CD4-positive, alpha-beta T cell (primary cell): ENCODE results near the gene VWA1. TPM values are rescaled to one million over a fixed set of nuclear protein-coding genes. Genes with fewer than 3 reads are reported as not detected.

Source experiments
- ATAC-seq: fragments of 200-7000 bp; cut with Tn5 transposase; one replicate; pipeline ENCODE4 v1.10.0; 2022; ENCODE audit warnings: mild to moderate bottlenecking; ENCODE audit not compliant: poor library complexity
- CTCF ChIA-PET: fragments of 350-600 bp; sonication (Branson Sonifier 250); formaldehyde crosslinking; loops from one replicate; lab custom pipeline; 2021; ENCODE audit warnings: antibody characterized with exemption, inconsistent platforms; lab: Charles Lee
- POLR2A ChIA-PET: fragments of 350-600 bp; sonication (Branson Sonifier 250); formaldehyde crosslinking; loops from one replicate; lab custom pipeline; 2021; ENCODE audit warnings: antibody characterized with exemption, inconsistent platforms; lab: Charles Lee
- DNase-seq, 14 experiments: peaks; one replicate each; pipeline ENCODE4 v3.0.0-alpha.2; 2013 to 2020; ENCODE audit warnings: mixed read lengths in 2 of 14
- H3K27ac ChIP-seq, 2 donors: one replicate each; pipeline versions ENCODE4 v1.5.1 to v1.7.0; 2013; ENCODE audit warnings: low read length in 2 of 2, low read depth in 1 of 2, mild to moderate bottlenecking in 1 of 2
- H3K27me3 ChIP-seq, 2 experiments: 1 replicate in 1 of 2; 2 replicates in 1 of 2; pipeline versions ENCODE4 v1.6.1 to v1.7.0; 2013; ENCODE audit warnings: low read length in 2 of 2, control low read depth in 1 of 2, mild to moderate bottlenecking in 1 of 2, moderate library complexity in 1 of 2; ENCODE audit not compliant: insufficient read depth in 2 of 2, control insufficient read depth in 1 of 2
- H3K36me3 ChIP-seq: one replicate; pipeline ENCODE4 v1.6.1; 2013; ENCODE audit warnings: low read length, control low read depth; ENCODE audit not compliant: insufficient read depth
- H3K4me1 ChIP-seq: one replicate; pipeline ENCODE4 v1.6.1; 2013; ENCODE audit warnings: low read length, control low read depth; ENCODE audit not compliant: insufficient read depth
- H3K4me3 ChIP-seq: one replicate; pipeline ENCODE4 v1.5.1; 2013; ENCODE audit warnings: mild to moderate bottlenecking, low read length, moderate library complexity
- H3K9me3 ChIP-seq, 2 experiments: 1 replicate in 1 of 2; 2 replicates in 1 of 2; pipeline versions ENCODE4 v1.6.1 to v1.7.0; 2013; ENCODE audit warnings: low read length in 2 of 2, mild to moderate bottlenecking in 2 of 2, control low read depth in 1 of 2, moderate library complexity in 1 of 2; ENCODE audit not compliant: control insufficient read depth in 1 of 2, insufficient read depth in 1 of 2
- H3K27ac Mint-ChIP-seq: one replicate; pipeline ENCODE4 v1.8.0; 2020; ENCODE audit warnings: mixed read lengths
- H3K27me3 Mint-ChIP-seq: one replicate; pipeline ENCODE4 v1.8.0; 2021; ENCODE audit warnings: mixed read lengths
- H3K36me3 Mint-ChIP-seq: one replicate; pipeline ENCODE4 v1.8.0; 2021; ENCODE audit warnings: low read depth, mixed read lengths
- H3K4me1 Mint-ChIP-seq: one replicate; pipeline ENCODE4 v1.8.0; 2021; ENCODE audit warnings: low read depth, mixed read lengths
- H3K4me3 Mint-ChIP-seq: one replicate; pipeline ENCODE4 v1.8.0; 2020; ENCODE audit warnings: mild to moderate bottlenecking, mixed read lengths
- H3K9me3 Mint-ChIP-seq: one replicate; pipeline ENCODE4 v1.8.0; 2020; ENCODE audit warnings: mixed read lengths
- intact Hi-C, 2 experiments: fragments of 100-400 bp; cut with DNase I in 1 of 2; cut with micrococcal nuclease in 1 of 2; formaldehyde crosslinking; loops; one replicate each; pipeline versions ENCODE4 v1.15.1 to v1.9.0; 2023 to 2025; cut with DNase I, micrococcal nuclease
- total RNA-seq, 174 experiments: library from RNA in 2 of 174; stranded (reverse) in 2 of 174; gene quantifications; one replicate each; pipeline ENCODE4 v1.2.3 and lab custom pipeline; 2021 to 2026
- TF ChIP-seq, protein P1 (sequence below): fragments of 200-600 bp; IDR thresholded peaks from one replicate; pipeline ENCODE4 v1.8.0; 2022; ENCODE audit warnings: antibody characterized with exemption, mild to moderate bottlenecking

The VWA1 gene
- total RNA-seq, 2 experiments from 2014 or later: not detected

DNA sequence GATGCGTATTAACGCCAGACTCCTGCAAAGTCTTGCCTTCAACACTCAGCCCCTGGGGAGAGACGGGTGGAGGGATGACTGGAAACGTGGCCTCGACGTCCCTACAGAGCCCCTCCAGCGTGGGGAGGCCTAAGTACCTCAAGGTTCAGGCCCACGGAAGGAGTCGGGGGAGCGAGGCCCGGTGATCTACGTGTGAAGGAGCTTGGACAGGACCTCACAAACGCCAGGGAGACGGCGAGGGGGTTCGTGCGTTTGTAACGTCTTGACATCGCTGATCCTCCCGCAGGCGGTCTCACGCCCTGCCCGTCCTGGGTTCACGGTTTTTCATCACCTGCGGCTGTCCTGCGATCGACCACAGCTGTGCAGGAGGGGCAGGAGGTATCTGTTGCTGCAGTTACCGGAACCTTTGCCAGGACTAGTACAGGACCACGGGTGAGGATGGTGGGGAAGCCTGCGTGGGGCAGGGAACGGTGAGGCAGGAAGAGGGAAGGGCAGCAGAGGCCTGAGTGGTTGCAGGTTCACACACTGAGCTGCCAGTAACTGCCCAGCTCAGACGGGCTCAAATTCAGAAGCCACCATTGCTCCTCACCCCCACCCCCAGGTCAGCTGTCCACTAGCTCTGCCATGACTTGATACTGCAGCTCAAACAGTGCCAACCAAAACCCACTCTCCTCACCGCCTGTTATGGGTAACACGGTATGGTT lies 35.5 kb upstream of the VWA1 start:
- Histone ChIP-seq H3K36me3 (peaks cover 69% of the 10 kb centered on the region), H3K4me1 (peaks cover 50% of the 10 kb centered on the region), H3K9me3 (no peaks in the 10 kb centered on the region), H3K4me3 (peak overlapping the region; percentile 99), H3K27ac (peak overlapping the region; percentile 81 to 89), H3K27me3 (no peaks in the 10 kb centered on the region)
- H3K27ac Mint-ChIP-seq: peak overlapping the region; percentile 86
- intact Hi-C loops: loop anchor here (1.0 to 5.0 kb wide), 4 partner anchors 7 to 128 kb away; partner anchors contain the start of genes AURKAIP1 (in 2 of the 2), MRPL20 (in 1 of the 2) and UBE2J2 (in 1 of the 2)
- no peaks in the 10 kb centered on the region for H3K9me3 Mint-ChIP-seq
- ATAC-seq (no peak), DNase-seq (peak in 3 of 14 experiments; percentile 8 to 44 (median 21))
- ChIA-PET POLR2A (interaction anchor here (1.5 to 4.2 kb wide), 8 partner anchors 8 to 379 kb away, joined by 4 to 80 read pairs (median 16); partner anchors contain the start of genes AURKAIP1, C1orf159, MIB2 and MRPL20), CTCF (interaction anchor here (1.0 to 1.9 kb wide), 4 partner anchors 10 to 74 kb away, joined by 3 to 11 read pairs (median 4); partner anchors contain the start of gene AURKAIP1)
- peaks cover 73% of the 10 kb centered on the region for H3K36me3 Mint-ChIP-seq
- no peaks in the 10 kb centered on the region for H3K27me3 Mint-ChIP-seq
- H3K4me1 Mint-ChIP-seq: peaks cover 50% of the 10 kb centered on the region
- H3K4me3 Mint-ChIP-seq: peak overlapping the region; percentile 92
- TF ChIP-seq, protein P1, sequence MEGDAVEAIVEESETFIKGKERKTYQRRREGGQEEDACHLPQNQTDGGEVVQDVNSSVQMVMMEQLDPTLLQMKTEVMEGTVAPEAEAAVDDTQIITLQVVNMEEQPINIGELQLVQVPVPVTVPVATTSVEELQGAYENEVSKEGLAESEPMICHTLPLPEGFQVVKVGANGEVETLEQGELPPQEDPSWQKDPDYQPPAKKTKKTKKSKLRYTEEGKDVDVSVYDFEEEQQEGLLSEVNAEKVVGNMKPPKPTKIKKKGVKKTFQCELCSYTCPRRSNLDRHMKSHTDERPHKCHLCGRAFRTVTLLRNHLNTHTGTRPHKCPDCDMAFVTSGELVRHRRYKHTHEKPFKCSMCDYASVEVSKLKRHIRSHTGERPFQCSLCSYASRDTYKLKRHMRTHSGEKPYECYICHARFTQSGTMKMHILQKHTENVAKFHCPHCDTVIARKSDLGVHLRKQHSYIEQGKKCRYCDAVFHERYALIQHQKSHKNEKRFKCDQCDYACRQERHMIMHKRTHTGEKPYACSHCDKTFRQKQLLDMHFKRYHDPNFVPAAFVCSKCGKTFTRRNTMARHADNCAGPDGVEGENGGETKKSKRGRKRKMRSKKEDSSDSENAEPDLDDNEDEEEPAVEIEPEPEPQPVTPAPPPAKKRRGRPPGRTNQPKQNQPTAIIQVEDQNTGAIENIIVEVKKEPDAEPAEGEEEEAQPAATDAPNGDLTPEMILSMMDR: no peak

DNA sequence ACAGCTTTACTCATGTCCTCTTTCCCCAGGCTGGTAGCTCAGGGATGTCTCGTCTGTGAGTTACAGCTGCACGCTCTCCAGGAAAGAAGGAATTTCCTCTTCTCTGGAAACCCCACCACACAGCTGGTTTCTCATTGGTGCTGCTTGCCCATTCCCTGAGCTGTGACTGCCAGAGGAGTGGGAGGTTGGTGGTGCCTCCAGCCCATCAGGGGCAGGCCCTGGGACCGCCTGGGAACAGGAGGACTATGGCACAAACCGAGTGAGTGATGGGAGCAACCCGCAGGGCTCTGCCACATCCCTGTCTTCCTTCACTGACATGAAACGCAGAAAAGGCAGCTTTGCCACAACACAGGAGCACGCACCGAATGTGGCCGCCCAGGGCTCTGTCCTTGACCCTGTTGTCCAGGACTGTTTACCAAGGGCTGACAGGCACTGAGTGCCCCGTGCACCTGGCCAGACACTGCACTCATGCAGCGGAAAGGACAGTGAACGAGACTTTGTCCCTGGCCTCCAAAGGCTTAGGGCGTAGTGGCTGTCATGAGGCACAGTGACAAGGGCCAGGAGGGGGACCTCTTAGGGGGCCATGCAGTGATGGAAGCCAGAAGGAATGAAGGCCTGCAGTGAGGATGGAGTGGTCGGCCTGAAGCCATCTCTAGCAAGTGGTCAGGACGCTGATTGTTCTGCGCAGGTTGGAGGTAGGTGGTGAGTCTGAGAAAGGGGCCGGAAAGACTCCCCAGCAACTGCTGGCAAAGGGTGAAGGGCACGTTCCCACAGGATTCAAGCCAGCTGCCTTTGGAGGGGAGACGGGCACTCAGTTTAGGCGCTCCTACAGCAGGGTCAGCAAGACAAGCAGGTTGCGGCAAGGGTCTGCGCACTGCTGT lies 34.7 kb upstream of the VWA1 start:
- ATAC-seq (no peak), DNase-seq (no peak)
- intact Hi-C loops: no loop called here
- H3K4me3 Mint-ChIP-seq: peak overlapping the region; percentile 92
- H3K4me1 Mint-ChIP-seq: peaks cover 42% of the 10 kb centered on the region
- H3K27me3 Mint-ChIP-seq: no peaks in the 10 kb centered on the region
- peak overlapping the region; percentile 86 for H3K27ac Mint-ChIP-seq
- Histone ChIP-seq H3K36me3 (peaks cover 69% of the 10 kb centered on the region), H3K27me3 (no peaks in the 10 kb centered on the region), H3K27ac (peak overlapping the region; percentile 81 to 89), H3K9me3 (no peaks in the 10 kb centered on the region), H3K4me3 (peak overlapping the region; percentile 99), H3K4me1 (peaks cover 58% of the 10 kb centered on the region)
- ChIA-PET CTCF (interaction anchor here (1.9 kb wide), 1 partner anchor 26 kb away, joined by 11 read pairs; the partner anchor contains the start of gene AURKAIP1), POLR2A (interaction anchor here (1.8 to 4.2 kb wide), 6 partner anchors 7 to 379 kb away, joined by 4 to 80 read pairs (median 22); partner anchors contain the start of genes AURKAIP1 and MRPL20)
- TF ChIP-seq, protein P1: no peak
- H3K36me3 Mint-ChIP-seq: peaks cover 73% of the 10 kb centered on the region
- no peaks in the 10 kb centered on the region for H3K9me3 Mint-ChIP-seq

DNA sequence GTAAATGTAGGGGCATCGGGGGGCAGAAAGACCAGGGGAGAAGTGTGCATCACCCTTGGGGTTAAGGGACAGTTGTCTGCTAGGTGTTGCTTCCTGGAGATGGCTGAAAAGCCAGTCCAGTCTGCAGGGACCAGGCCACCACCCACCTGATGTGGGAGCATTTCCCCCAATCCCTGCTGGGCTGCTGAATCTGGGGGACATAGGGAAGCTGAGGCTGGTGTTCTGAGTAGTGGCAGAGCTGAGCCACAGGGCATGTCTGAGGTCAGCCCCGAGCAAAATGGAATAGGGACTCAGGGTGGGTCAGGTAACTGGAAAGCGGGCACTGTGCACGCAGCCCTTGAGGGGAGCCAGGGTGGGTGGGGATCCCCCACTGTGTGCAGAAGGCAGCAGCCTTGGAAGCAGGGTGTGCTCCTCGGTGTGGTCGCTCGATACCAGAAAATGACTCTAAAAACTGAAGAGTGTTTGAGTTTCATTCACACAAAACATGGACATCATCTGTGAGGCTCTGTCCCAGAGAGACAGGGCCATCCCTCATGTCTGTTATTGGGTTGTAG lies 34.0 kb upstream of the VWA1 start:
- no peak for ATAC-seq
- Histone ChIP-seq H3K4me1 (peaks cover 65% of the 10 kb centered on the region), H3K36me3 (peaks cover 70% of the 10 kb centered on the region), H3K27me3 (no peaks in the 10 kb centered on the region), H3K9me3 (no peaks in the 10 kb centered on the region), H3K27ac (no peak overlapping the region), H3K4me3 (no peak overlapping the region)
- Mint-ChIP-seq H3K4me1 (peaks cover 47% of the 10 kb centered on the region), H3K36me3 (peaks cover 78% of the 10 kb centered on the region), H3K27ac (peak overlapping the region; percentile 86), H3K27me3 (no peaks in the 10 kb centered on the region), H3K9me3 (no peaks in the 10 kb centered on the region), H3K4me3 (peak overlapping the region; percentile 84)
- CTCF ChIA-PET: no interaction called here
- intact Hi-C loops: no loop called here
- no peak for DNase-seq
- POLR2A ChIA-PET: interaction anchor here (2.1 to 4.2 kb wide), 2 partner anchors 26 kb away, joined by 9 to 80 read pairs; partner anchors contain the start of gene AURKAIP1
- TF ChIP-seq, protein P1: no peak
